ENCODE data around the gene TMEM170B. TPM values are rescaled to one million over a fixed set of nuclear protein-coding genes. Genes with fewer than 3 reads are reported as not detected.
"Not testable (repeated sequence)": the region's sequence is repeated elsewhere in the genome, so short reads cannot be mapped to it uniquely, and the experiment has no call there.

TMEM170B gene
- total RNA-seq, 1 donor from 2014 or later = 3.9 TPM

DNA sequence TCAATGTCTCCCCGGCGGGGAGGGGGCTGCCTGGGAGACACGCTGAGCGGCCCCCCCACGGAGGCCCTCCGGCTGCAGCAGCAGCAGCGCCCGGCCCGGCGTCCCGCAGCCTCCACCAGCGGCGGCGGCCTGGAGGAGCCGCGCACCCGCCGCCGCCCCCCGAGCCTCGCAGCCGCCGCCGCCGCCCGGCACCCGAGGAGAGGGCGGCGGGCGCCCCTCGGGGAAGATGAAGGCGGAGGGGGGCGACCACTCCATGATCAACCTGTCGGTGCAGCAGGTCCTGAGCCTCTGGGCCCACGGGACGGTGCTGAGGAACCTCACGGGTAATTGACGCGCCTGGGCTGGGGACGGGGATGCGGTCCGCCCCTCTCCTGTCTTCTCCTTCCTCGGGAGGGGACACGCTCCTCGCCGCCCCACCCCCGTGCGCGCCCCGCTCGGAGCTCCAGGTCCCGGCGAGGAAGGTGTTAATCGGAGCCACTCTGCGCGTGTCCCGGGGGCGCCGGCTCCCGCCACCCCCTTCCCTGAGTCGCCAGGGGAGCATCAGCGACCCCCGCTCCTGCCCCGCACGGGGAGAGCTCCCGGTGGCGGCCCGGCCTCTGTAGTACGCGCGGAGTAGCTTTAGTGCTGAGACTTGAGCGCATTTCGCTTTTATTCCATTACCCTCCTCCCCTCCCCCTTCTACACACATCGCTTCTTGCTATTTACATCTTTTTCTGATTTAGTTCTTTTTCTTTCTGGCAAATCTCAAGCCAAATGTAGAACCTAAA, 686 bp downstream of the TMEM170B start:
- Mint-ChIP-seq H3K27me3 (ENCODE audit: low read depth) (no peaks in the 10 kb centered on the region), H3K9me3 (ENCODE audit: low read depth) (no peaks in the 10 kb centered on the region), H3K36me3 (ENCODE audit: low read depth) (no peaks in the 10 kb centered on the region), H3K4me1 (ENCODE audit: low read depth) (peaks cover 21% of the 10 kb centered on the region), H3K27ac (ENCODE audit: unreplicated experiment) (peak overlapping the region; percentile 36), H3K4me3 (ENCODE audit: unreplicated experiment) (peak overlapping the region; percentile 74)
- no peak for DNase-seq (ENCODE audit: low spot score)
- TF ChIP-seq CTCF (IDR thresholded peaks at IDR 0.05) = no peak

GRCh38 chr6:11538819-11539468, 1.4 kb downstream of the TMEM170B start:
- H3K36me3 Mint-ChIP-seq (ENCODE audit: low read depth) = no peaks in the 10 kb centered on the region
- H3K27ac Mint-ChIP-seq (ENCODE audit: unreplicated experiment) = no peak overlapping the region
- peak overlapping the region; percentile 74 for H3K4me3 Mint-ChIP-seq (ENCODE audit: unreplicated experiment)
- no peak for DNase-seq (ENCODE audit: low spot score)
- H3K4me1 Mint-ChIP-seq (ENCODE audit: low read depth) = peaks cover 21% of the 10 kb centered on the region
- no peaks in the 10 kb centered on the region for H3K9me3 Mint-ChIP-seq (ENCODE audit: low read depth)
- H3K27me3 Mint-ChIP-seq (ENCODE audit: low read depth) = no peaks in the 10 kb centered on the region
- no peak for TF ChIP-seq CTCF (IDR thresholded peaks at IDR 0.05)

GRCh38 chr6:11542863-11543262, 5.3 kb downstream of the TMEM170B start:
- Mint-ChIP-seq H3K9me3 (ENCODE audit: low read depth) (peaks cover 1% of the 10 kb centered on the region), H3K4me1 (ENCODE audit: low read depth) (peaks cover 10% of the 10 kb centered on the region), H3K36me3 (ENCODE audit: low read depth) (no peaks in the 10 kb centered on the region), H3K4me3 (ENCODE audit: unreplicated experiment) (no peak overlapping the region), H3K27ac (ENCODE audit: unreplicated experiment) (no peak overlapping the region), H3K27me3 (ENCODE audit: low read depth) (no peaks in the 10 kb centered on the region)
- no peak for TF ChIP-seq CTCF (IDR thresholded peaks at IDR 0.05)
- no peak for DNase-seq (ENCODE audit: low spot score)

DNA sequence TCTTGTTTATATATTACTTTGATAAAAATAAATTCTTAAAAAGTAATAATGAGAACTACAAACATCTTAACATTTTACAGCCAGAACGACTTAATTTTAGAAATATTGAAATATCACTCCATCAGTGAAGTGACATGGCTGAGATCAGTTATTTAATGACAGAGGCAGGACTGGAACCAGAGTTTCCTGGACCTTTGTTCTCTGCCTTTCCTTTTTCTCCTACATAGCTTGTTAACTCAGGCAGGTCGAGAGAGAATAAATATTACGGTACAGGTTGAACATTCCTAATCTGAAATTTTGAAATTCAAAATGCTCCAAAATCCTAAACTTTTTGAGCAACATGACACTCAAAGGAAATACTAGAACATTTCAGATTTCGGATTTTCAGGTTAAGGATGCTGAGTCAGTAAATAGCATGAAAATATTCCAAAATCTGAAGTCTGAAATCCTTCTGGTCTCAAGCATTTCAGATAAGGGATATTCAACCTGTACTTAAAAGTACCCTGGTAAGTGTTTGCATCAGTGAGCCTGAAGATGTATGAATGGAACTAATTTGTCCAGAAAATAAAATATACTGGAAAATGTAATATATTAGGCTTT, 6.5 kb downstream of the TMEM170B start:
- DNase-seq (ENCODE audit: low spot score) = no peak
- Mint-ChIP-seq H3K27me3 (ENCODE audit: low read depth) (no peaks in the 10 kb centered on the region), H3K4me3 (ENCODE audit: unreplicated experiment) (no peak overlapping the region), H3K36me3 (ENCODE audit: low read depth) (no peaks in the 10 kb centered on the region), H3K4me1 (ENCODE audit: low read depth) (peaks cover 5% of the 10 kb centered on the region), H3K9me3 (ENCODE audit: low read depth) (peaks cover 4% of the 10 kb centered on the region), H3K27ac (ENCODE audit: unreplicated experiment) (no peak overlapping the region)
- TF ChIP-seq CTCF (IDR thresholded peaks at IDR 0.05) = no peak

DNA sequence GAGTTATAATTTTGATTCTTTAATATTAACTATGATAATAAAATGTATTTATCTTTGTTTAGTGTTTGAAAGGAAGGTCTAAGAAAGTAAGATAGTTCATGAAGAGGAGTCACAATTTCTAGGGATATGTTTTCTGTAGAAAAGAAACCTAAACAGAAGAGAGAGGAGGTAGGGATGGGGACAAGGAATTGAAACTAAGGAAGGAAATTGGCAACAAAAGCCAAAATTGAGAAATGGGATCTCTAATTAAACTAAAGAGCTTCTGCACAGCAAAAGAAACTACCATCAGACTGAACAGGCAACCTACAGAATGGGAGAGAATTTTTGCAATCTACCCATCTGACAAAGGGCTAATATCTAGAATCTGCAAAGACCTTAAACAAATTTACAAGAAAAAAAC, 10.3 kb downstream of the TMEM170B start:
- not testable (repeated sequence) for H3K4me3 Mint-ChIP-seq (ENCODE audit: unreplicated experiment); H3K27me3 Mint-ChIP-seq (ENCODE audit: low read depth); DNase-seq (ENCODE audit: low spot score); H3K36me3 Mint-ChIP-seq (ENCODE audit: low read depth); H3K4me1 Mint-ChIP-seq (ENCODE audit: low read depth); H3K9me3 Mint-ChIP-seq (ENCODE audit: low read depth); H3K27ac Mint-ChIP-seq (ENCODE audit: unreplicated experiment)

GRCh38 chr6:11548578-11548977, 11.0 kb downstream of the TMEM170B start:
- H3K36me3 Mint-ChIP-seq (ENCODE audit: low read depth); H3K27me3 Mint-ChIP-seq (ENCODE audit: low read depth): not testable (repeated sequence)

More at GRCh38 chr6:11548578-11548977, 11.0 kb downstream of the TMEM170B start:
- not testable (repeated sequence) for DNase-seq (ENCODE audit: low spot score); H3K27ac Mint-ChIP-seq (ENCODE audit: unreplicated experiment); H3K9me3 Mint-ChIP-seq (ENCODE audit: low read depth); H3K4me3 Mint-ChIP-seq (ENCODE audit: unreplicated experiment); H3K4me1 Mint-ChIP-seq (ENCODE audit: low read depth)
